ENCODE data around the gene PPOX. TPM values are rescaled to one million over a fixed set of nuclear protein-coding genes. Genes with fewer than 3 reads are reported as not detected.

PPOX gene
- total RNA-seq, 4 donors from 2014 or later: 16.7 to 46.5 (median 24.8) TPM

DNA sequence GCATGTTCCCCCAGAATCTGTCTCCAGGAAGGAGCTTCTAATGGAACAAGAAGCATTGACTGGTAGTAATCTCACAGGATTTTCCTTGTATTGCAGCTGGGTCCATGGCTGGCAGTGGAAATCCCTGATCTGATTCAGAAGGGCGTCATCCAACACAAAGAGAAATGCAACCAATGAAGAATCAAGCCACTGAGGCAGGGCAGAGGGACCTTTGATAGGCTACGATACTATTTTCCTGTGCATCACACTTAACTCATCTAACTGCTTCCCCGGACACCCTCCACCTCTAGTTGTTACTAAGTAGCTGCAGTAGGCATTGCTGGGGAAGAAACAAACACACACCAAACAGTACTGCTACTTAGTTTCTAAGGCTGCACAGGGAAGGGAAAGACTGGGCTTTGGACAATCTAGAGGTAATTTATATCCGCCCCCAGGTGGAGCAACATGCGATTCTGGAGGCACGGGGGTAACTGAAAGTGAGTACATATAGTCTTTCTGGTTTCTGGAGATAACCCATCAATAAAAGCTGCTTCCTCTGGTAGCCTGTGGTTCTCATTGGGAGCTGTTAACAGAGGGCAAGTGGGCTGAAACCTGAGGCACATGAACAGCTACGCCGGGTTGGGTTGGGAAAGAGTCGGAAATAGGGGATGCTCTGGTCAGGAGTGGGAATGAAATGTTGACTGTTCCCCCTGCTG is 7.8 kb upstream of the PPOX start:
- TF ChIP-seq, protein P1, sequence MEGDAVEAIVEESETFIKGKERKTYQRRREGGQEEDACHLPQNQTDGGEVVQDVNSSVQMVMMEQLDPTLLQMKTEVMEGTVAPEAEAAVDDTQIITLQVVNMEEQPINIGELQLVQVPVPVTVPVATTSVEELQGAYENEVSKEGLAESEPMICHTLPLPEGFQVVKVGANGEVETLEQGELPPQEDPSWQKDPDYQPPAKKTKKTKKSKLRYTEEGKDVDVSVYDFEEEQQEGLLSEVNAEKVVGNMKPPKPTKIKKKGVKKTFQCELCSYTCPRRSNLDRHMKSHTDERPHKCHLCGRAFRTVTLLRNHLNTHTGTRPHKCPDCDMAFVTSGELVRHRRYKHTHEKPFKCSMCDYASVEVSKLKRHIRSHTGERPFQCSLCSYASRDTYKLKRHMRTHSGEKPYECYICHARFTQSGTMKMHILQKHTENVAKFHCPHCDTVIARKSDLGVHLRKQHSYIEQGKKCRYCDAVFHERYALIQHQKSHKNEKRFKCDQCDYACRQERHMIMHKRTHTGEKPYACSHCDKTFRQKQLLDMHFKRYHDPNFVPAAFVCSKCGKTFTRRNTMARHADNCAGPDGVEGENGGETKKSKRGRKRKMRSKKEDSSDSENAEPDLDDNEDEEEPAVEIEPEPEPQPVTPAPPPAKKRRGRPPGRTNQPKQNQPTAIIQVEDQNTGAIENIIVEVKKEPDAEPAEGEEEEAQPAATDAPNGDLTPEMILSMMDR (IDR thresholded peaks at IDR 0.05): no peak
- no peak for TF ChIP-seq POLR2A (IDR thresholded peaks at IDR 0.05)
- intact Hi-C loops (cut with DNase I; ENCODE audit: low total_unique reads): no loop called here

DNA sequence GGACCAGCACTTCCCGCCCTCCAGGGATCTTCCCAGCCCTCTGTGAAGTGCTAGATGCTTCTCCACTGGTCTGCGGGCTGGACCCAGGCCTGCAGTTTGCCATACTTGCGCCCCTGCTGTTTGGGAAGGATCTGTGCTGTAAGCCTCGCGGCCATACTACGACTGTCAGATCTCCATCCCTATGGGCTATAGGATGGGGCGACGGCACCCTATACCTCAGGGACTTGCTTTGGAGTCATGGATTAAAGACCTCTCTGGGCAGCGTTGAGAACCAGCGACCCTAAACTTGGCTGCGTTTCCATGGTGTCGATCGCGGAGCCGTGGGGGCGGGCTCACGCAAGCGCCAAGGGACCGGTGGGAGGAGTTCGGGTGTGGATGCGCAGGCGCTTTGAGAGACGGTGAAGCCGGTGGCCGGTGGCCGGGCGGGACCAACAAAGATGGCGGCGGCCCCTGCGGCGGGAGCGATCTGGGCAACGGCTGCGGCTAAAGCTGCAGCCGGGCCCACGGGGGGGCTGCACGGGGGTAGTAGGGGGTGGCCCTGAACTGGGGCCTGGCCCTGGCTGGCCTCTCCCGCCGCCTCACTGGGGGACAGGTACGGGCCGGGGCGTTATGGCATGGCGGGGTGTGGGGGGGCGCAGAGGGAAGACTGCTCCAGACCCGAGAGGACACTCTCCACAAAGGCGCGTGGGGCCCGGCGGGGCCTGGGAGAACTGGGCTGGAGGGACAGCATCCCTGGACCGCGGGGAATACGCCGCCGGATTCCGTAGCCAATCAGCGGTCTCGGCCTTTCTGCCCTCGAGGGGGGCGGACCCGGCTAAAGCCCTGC is 6.9 kb upstream of the PPOX start, which contains the start of gene USP21:
Gene USP21, plus strand, starts transcription at position 414 of the 826 bp plus-strand sequence. CDS start 1,141 bp downstream, outside the sequence.
- intact Hi-C loops (cut with DNase I; ENCODE audit: low total_unique reads): no loop called here
- DNase-seq (ENCODE audit: low spot score in 2 of 2): peak; percentile 91 to 99
- WGBS, 2 donors: 1 to 3% methylated on average over 27 to 55 of the region's 60 CpGs
- no peak for TF ChIP-seq POLR2A (IDR thresholded peaks at IDR 0.05)
- TF ChIP-seq, protein P1 (IDR thresholded peaks at IDR 0.05): no peak
- H3K4me3 ChIP-seq (ENCODE audit: low read depth, poor library complexity, severe bottlenecking): peak within 1 kb of the TSS; percentile 98

More for the DNA sequence above, 7.8 kb upstream of the PPOX start:
- WGBS, 2 donors: 57 to 70% methylated on average over 9 of the region's 9 CpGs
- no peak overlapping the region for H3K4me3 ChIP-seq (ENCODE audit: low read depth, poor library complexity, severe bottlenecking)
- DNase-seq (ENCODE audit: low spot score in 2 of 2): no peak

- intact Hi-C loops (cut with DNase I; ENCODE audit: low total_unique reads): no loop called here
- TF ChIP-seq, protein P1 (IDR thresholded peaks at IDR 0.05): no peak
- no peak for TF ChIP-seq POLR2A (IDR thresholded peaks at IDR 0.05)
- WGBS, 2 donors: 5 to 11% methylated on average over 11 of the region's 11 CpGs
- no peak for DNase-seq (ENCODE audit: low spot score in 2 of 2)
- H3K4me3 ChIP-seq (ENCODE audit: low read depth, poor library complexity, severe bottlenecking): peak overlapping the region; percentile 98
Measured at GRCh38 chr1:161159913-161160243, 6.3 kb upstream of the PPOX start.

DNA sequence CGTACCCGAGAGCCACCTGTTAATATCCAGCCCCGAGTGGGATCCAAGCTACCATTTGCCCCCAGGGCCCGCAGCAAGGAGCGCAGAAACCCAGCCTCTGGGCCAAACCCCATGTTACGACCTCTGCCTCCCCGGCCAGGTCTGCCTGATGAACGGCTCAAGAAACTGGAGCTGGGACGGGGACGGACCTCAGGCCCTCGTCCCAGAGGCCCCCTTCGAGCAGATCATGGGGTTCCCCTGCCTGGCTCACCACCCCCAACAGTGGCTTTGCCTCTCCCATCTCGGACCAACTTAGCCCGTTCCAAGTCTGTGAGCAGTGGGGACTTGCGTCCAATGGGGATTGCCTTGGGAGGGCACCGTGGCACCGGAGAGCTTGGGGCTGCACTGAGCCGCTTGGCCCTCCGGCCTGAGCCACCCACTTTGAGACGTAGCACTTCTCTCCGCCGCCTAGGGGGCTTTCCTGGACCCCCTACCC is 5.5 kb upstream of the PPOX start:
- no peak overlapping the region for H3K4me3 ChIP-seq (ENCODE audit: low read depth, poor library complexity, severe bottlenecking)
- DNase-seq (ENCODE audit: low spot score in 2 of 2): no peak
- 91 to 92% methylated on average over 22 of the region's 22 CpGs for WGBS, 2 donors
- TF ChIP-seq, protein P1 (IDR thresholded peaks at IDR 0.05): no peak
- no peak for TF ChIP-seq POLR2A (IDR thresholded peaks at IDR 0.05)
- intact Hi-C loops (cut with DNase I; ENCODE audit: low total_unique reads): no loop called here

- intact Hi-C loops (cut with DNase I; ENCODE audit: low total_unique reads): no loop called here
- 81 to 88% methylated on average over 5 of the region's 5 CpGs for WGBS, 2 donors
- no peak overlapping the region for H3K4me3 ChIP-seq (ENCODE audit: low read depth, poor library complexity, severe bottlenecking)
Measured at GRCh38 chr1:161161652-161162051, 4.6 kb upstream of the PPOX start.

More at GRCh38 chr1:161161652-161162051, 4.6 kb upstream of the PPOX start:
- no peak for DNase-seq (ENCODE audit: low spot score in 2 of 2)
- TF ChIP-seq POLR2A (IDR thresholded peaks at IDR 0.05): no peak
- TF ChIP-seq, protein P1 (IDR thresholded peaks at IDR 0.05): no peak
